Mucosa of descending colon (tissue), 3 donors: Measurements from ENCODE around the gene NEUROD4. TPM values are rescaled to one million over a fixed set of nuclear protein-coding genes. Genes with fewer than 3 reads are reported as not detected.

Source experiments
- ATAC-seq: fragments of 200-7000 bp; cut with Tn5 transposase; one replicate; pipeline ENCODE4 v1.9.1; 2020; ENCODE audit warnings: mild to moderate bottlenecking, moderate library complexity
- DNase-seq, 3 donors: peaks; one replicate each; pipeline ENCODE4 v3.0.0-alpha.2; 2020
- H3K36me3 ChIP-seq: fragments of 200-600 bp; one replicate; pipeline ENCODE4 v1.8.0; 2021; ENCODE audit warnings: low read depth, mild to moderate bottlenecking
- H3K4me1 ChIP-seq: fragments of 200-600 bp; one replicate; pipeline ENCODE4 v1.8.0; 2021; ENCODE audit warnings: low read depth, mild to moderate bottlenecking
- H3K4me3 ChIP-seq: fragments of 200-600 bp; one replicate; pipeline ENCODE4 v1.8.0; 2021; ENCODE audit warnings: mild to moderate bottlenecking
- H3K9me3 ChIP-seq: fragments of 200-600 bp; one replicate; pipeline ENCODE4 v1.8.0; 2021; ENCODE audit warnings: mild to moderate bottlenecking
- intact Hi-C, 2 donors: fragments of 100-400 bp; cut with DNase I in 1 of 2; cut with micrococcal nuclease in 1 of 2; formaldehyde crosslinking; loops; one replicate each; pipeline versions ENCODE4 v1.11.0 to v1.11.1; 2022; cut with DNase I, micrococcal nuclease
- total RNA-seq, 3 donors: library from RNA; stranded (reverse); fragmentation: NEBNext Ultra II Directional in 2 of 3; extraction: Animal tissue kit (Norgen Biotek cat#: 25700) in 2 of 3; gene quantifications; one replicate each; pipeline versions ENCODE4 v1.2.1 to v1.2.4, GENCODE V29; 2021 to 2023
- TF ChIP-seq, protein P1 (sequence below): fragments of 200-600 bp; IDR thresholded peaks from one replicate; pipeline ENCODE4 v1.8.0; 2022; ENCODE audit warnings: antibody characterized with exemption, mild to moderate bottlenecking
- donor health status: DM: no; HTN: no; CAD: no; lungs with moderate emphysema.
- donor health status: DM: no; HTN: no; CAD: no.
- donor health status: DM: no; HTN: yes; CAD: no.

The NEUROD4 gene
- total RNA-seq, 3 donors from 2014 or later, result not detected

DNA sequence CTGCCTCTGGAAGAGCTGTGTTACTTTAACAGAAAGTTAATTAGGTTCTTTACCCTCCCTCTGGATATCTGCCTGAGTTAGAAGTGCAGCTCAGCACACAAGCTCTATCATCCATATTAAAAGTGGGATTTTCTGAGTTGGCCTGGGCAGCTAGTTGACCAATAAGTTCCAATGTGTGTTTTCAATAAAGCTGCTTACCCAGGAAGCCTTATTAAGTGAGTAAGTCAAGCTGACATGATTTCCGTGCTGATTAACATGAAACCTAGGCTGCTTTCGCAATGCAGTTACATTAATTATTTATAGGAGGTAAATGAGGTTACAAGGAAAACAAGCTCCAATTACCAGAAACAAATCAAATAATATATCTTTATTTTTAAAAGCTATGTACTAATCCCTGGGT, 4.8 kb downstream of the NEUROD4 start:
- Histone ChIP-seq H3K9me3 (no peaks in the 10 kb centered on the region), H3K4me3 (no peak overlapping the region), H3K4me1 (no peaks in the 10 kb centered on the region), H3K36me3 (no peaks in the 10 kb centered on the region)
- ATAC-seq, result no peak
- DNase-seq, result no peak
- TF ChIP-seq, protein P1, sequence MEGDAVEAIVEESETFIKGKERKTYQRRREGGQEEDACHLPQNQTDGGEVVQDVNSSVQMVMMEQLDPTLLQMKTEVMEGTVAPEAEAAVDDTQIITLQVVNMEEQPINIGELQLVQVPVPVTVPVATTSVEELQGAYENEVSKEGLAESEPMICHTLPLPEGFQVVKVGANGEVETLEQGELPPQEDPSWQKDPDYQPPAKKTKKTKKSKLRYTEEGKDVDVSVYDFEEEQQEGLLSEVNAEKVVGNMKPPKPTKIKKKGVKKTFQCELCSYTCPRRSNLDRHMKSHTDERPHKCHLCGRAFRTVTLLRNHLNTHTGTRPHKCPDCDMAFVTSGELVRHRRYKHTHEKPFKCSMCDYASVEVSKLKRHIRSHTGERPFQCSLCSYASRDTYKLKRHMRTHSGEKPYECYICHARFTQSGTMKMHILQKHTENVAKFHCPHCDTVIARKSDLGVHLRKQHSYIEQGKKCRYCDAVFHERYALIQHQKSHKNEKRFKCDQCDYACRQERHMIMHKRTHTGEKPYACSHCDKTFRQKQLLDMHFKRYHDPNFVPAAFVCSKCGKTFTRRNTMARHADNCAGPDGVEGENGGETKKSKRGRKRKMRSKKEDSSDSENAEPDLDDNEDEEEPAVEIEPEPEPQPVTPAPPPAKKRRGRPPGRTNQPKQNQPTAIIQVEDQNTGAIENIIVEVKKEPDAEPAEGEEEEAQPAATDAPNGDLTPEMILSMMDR, result no peak
- intact Hi-C loops, result no loop called here

DNA sequence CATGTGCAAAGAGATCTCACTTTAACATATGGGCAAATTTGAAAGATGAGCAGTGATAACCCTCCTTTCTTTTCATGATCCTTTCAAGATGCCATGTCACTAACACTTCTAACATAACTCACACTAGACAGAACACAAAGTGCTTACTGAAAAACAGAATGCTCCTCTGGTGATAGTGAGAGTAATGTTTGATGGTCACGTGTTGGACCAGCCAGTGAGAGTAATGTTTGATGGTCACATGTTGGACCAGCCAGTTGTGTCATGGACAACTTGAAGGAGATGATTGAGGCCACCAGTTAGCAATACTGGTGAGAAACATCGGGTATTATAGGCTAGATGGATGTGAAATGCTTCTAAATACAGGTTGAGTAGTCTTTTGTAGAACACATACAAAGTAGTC, 5.7 kb downstream of the NEUROD4 start:
- Histone ChIP-seq H3K4me3 (no peak overlapping the region), H3K4me1 (no peaks in the 10 kb centered on the region), H3K36me3 (no peaks in the 10 kb centered on the region), H3K9me3 (no peaks in the 10 kb centered on the region)
- no peak for DNase-seq
- intact Hi-C loops, result no loop called here
- no peak for ATAC-seq
- TF ChIP-seq, protein P1, result no peak

DNA sequence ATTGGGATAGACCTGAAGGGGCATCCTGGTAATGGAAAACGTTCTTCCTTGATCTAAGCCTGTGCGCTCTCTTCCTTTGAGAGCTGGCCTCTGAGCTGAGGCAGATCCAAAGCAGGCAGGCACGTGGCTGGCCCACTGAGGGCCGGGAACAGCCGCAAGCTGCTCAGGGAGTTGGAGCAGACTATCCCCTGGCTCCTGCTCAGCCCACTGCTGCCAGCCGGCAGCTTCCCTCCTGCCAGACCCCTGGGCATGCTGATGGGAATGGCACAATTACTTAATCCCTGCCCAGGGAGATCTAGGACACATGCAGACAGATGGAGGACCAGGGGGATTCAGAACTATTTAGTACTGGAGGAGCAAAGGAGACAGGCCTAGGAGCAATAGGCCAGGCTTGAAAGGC, 14.4 kb downstream of the NEUROD4 start:
- Histone ChIP-seq H3K36me3 (no peaks in the 10 kb centered on the region), H3K4me1 (no peaks in the 10 kb centered on the region), H3K9me3 (no peaks in the 10 kb centered on the region), H3K4me3 (no peak overlapping the region)
- TF ChIP-seq, protein P1, result no peak
- intact Hi-C loops, result no loop called here
- ATAC-seq, result no peak
- DNase-seq, result no peak

DNA sequence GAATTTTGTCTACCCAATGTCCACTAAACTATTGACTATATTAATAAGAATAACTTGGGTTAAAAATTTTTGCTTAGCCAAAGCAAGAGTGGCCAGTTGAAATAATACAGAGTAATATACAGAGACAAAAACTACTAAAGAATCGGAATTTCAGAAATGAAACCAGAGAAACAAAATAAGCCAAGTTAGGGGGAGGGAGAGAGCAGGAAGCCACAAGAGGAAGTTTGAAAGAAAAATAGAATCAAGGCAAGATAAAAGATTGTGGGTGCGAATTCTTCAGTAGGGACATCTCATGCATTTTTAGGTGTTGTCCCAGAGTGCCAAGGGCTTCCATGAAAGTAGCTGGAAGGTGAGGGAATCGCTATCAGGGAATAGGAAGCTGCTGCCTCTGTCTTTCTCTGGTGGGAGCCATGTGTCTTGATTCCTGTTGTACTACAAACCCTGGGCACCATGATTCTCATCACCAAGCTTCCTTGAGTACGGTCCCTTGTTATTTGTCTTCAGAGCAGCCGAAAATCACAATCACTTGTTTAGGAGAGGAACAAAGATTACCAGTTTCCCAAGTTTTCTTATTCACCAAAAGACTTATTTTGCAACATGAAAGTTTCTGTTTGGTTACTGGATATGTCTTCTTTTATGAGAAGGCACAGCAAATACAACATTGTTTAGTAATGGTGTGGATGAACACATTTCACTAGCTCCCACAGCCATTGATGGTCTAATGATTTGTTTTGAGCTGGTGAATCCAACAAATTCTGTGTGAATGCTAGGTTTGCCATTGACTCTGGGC, 16.7 kb downstream of the NEUROD4 start:
- Histone ChIP-seq H3K4me1 (no peaks in the 10 kb centered on the region), H3K36me3 (no peaks in the 10 kb centered on the region), H3K9me3 (no peaks in the 10 kb centered on the region), H3K4me3 (no peak overlapping the region)
- intact Hi-C loops, result no loop called here
- TF ChIP-seq, protein P1, result no peak
- ATAC-seq, result no peak
- DNase-seq, result no peak

DNA sequence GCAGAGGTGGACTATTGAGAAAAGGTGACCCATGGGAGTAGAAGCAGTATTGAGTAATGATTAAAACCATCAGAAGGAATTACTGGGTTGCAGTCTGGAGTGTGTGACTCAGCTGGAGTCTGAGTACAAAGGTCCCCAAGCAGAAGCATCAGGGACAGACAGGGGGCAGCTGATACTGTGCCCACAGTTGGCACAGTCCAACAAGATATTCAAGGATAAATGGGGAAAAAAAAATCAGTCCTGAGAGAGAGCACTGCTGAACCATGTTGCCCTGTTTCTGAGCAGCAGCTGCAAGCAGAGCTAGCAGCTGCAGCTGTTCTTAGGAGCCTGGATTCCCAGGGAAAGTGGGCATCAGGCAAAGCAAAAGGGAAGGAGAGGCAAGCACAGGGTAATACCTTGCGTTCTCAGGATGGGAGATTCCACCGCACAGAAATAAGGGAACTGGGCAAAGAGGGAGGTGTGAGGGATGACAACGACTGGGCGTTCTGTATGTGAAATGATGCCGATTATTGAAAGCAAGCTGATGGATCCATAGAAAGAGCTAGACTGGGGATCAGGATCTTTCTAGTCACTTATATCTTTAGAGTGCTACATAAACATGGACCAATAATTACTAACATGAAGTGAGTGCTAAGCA, 17.7 kb downstream of the NEUROD4 start:
- Histone ChIP-seq H3K4me3 (no peak overlapping the region), H3K9me3 (no peaks in the 10 kb centered on the region), H3K36me3 (no peaks in the 10 kb centered on the region), H3K4me1 (no peaks in the 10 kb centered on the region)
- intact Hi-C loops, result no loop called here
- ATAC-seq (no peak), DNase-seq (no peak)
- TF ChIP-seq, protein P1, result no peak
